ENCODE measurements around the gene NRG3.

Gene NRG3

GRCh38 chr10:81874875-81875466 is at the start of gene NRG3:
NRG3 (plus strand) TSS chr10:81875194.
- peak within 1 kb of the TSS; percentile 50 for H3K4me3 ChIP-seq (replicated peaks; ENCODE audit: low read depth, low read length)
- TF ChIP-seq, protein P1, sequence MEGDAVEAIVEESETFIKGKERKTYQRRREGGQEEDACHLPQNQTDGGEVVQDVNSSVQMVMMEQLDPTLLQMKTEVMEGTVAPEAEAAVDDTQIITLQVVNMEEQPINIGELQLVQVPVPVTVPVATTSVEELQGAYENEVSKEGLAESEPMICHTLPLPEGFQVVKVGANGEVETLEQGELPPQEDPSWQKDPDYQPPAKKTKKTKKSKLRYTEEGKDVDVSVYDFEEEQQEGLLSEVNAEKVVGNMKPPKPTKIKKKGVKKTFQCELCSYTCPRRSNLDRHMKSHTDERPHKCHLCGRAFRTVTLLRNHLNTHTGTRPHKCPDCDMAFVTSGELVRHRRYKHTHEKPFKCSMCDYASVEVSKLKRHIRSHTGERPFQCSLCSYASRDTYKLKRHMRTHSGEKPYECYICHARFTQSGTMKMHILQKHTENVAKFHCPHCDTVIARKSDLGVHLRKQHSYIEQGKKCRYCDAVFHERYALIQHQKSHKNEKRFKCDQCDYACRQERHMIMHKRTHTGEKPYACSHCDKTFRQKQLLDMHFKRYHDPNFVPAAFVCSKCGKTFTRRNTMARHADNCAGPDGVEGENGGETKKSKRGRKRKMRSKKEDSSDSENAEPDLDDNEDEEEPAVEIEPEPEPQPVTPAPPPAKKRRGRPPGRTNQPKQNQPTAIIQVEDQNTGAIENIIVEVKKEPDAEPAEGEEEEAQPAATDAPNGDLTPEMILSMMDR (IDR thresholded peaks at IDR 0.05; ENCODE audit: low read length, missing control alignments) = no peak
- DNase-seq (ENCODE audit: low read depth) = no peak

DNA sequence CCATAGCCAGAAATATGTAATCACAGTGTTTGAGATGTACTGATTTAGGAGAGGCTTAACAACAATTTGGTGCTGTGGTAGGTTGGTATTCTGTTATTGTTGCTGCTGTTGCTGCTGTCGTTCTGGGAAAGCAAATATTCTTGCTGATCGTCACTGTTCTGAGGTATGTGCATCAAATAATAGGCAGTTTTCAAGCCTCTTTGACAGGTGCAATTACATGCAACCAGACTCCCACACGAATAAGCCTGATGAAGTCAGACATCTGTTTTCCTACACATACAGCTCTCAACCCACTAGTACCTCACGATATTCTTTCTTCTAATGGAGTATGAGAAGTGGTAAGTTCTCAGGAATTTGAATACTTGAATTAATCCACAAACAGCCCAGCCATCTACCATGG is 46.7 kb upstream of the NRG3 start:
- TF ChIP-seq, protein P1 (IDR thresholded peaks at IDR 0.05; ENCODE audit: low read length, missing control alignments) = no peak
- no peak overlapping the region for H3K4me3 ChIP-seq (replicated peaks; ENCODE audit: low read depth, low read length)
- DNase-seq (ENCODE audit: low read depth) = no peak

GRCh38 chr10:81831060-81831459 is 43.9 kb upstream of the NRG3 start:
- TF ChIP-seq, protein P1 (IDR thresholded peaks at IDR 0.05; ENCODE audit: low read length, missing control alignments) = no peak
- no peak for DNase-seq (ENCODE audit: low read depth)
- no peak overlapping the region for H3K4me3 ChIP-seq (replicated peaks; ENCODE audit: low read depth, low read length)

GRCh38 chr10:81838950-81839349 is 36.0 kb upstream of the NRG3 start:
- DNase-seq (ENCODE audit: low read depth) = peak; percentile 6
- TF ChIP-seq, protein P1 (IDR thresholded peaks at IDR 0.05; ENCODE audit: low read length, missing control alignments) = peak; percentile 35
- no peak overlapping the region for H3K4me3 ChIP-seq (replicated peaks; ENCODE audit: low read depth, low read length)

GRCh38 chr10:81843042-81843441 is 32.0 kb upstream of the NRG3 start:
- TF ChIP-seq, protein P1 (IDR thresholded peaks at IDR 0.05; ENCODE audit: low read length, missing control alignments) = peak; percentile 37
- H3K4me3 ChIP-seq (replicated peaks; ENCODE audit: low read depth, low read length) = no peak overlapping the region
- DNase-seq (ENCODE audit: low read depth) = no peak

DNA sequence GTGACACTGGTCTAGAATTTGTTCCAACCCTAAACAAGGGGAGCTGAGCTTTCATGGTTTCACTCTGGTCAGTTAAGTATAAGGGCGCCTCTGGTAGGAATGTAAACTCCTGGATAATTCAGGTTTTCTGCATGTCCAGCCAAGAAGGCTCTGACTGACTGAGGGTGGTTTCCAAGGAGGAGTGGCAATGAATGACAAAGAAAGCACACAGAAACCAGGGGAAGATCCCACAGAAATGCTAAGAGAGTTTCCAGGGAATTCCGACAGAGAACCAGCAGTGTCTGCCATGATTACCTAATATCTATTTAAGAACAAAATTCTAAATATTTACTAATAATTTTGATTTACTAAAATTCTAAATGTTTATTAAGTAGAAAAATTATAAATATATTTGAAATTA is 27.3 kb upstream of the NRG3 start:
- TF ChIP-seq, protein P1 (IDR thresholded peaks at IDR 0.05; ENCODE audit: low read length, missing control alignments) = no peak
- no peak for DNase-seq (ENCODE audit: low read depth)
- no peak overlapping the region for H3K4me3 ChIP-seq (replicated peaks; ENCODE audit: low read depth, low read length)

DNA sequence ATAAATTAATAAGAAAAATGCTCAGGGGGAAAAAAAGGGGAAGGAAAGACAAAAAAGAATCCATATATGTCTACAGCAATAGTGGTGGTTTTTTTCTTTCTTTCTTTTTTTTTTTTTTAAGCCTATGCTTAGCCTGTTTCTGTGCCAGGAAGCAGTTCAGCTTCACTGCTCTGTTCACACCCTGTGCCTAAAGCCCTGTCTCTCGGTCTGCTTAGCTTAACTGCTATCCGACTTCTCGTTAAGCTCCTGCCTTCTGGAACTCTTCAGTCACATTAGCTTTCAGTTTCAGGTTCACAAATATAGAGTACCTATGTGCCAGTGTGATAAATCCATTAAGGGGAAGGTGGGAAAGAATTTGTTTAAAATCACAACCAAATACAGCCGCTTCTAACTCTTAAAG is 26.5 kb upstream of the NRG3 start:
- no peak for DNase-seq (ENCODE audit: low read depth)
- H3K4me3 ChIP-seq (replicated peaks; ENCODE audit: low read depth, low read length) = no peak overlapping the region
- TF ChIP-seq, protein P1 (IDR thresholded peaks at IDR 0.05; ENCODE audit: low read length, missing control alignments) = no peak

Data from fibroblast of pulmonary artery (primary cell).